Adrenal gland (tissue), 5 donors: ENCODE results near the gene CEP63.

Source experiments
- POLR2A ChIP-seq, 2 donors: fragments of 450-650 bp; IDR thresholded peaks; one replicate each; pipeline ENCODE4 v1.6.1; 2017; ENCODE audit warnings: antibody characterized with exemption in 2 of 2, mild to moderate bottlenecking in 2 of 2, moderate library complexity in 1 of 2
- TF ChIP-seq, protein P1 (sequence below), 6 experiments: fragments of 450-650 bp in 4 of 6; fragments of 200-600 bp in 2 of 6; sonication (generic) in 1 of 6; IDR thresholded peaks; 1 replicate in 5 of 6; 2 replicates in 1 of 6; pipeline versions ENCODE4 v1.5.1 to v1.8.0; 2016 to 2021; ENCODE audit warnings: antibody characterized with exemption in 6 of 6, mild to moderate bottlenecking in 2 of 6, moderate library complexity in 1 of 6
- donor health status: DM: no; HTN: no; CAD: no.

DNA sequence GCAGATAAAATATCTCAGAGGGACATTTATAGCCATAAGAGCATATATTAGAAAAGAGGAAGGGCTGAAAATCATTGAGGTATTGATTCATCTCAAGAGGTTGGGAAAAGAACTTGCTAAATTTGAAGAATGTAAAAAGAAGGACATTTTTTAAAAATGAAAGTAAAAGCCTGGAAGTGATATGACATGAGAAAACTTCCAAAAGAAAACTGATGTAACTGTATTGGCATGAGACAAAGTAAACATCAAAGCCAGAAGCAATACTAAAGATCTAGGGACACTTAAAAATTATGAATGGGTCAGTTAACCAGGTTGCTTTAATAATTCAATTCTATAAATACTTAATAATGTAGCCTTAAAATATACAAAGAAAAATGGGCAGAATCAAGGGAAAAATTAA lies 31.9 kb downstream of the CEP63 start:
- TF ChIP-seq POLR2A (IDR thresholded peaks at IDR 0.05) = no peak
- TF ChIP-seq, protein P1, sequence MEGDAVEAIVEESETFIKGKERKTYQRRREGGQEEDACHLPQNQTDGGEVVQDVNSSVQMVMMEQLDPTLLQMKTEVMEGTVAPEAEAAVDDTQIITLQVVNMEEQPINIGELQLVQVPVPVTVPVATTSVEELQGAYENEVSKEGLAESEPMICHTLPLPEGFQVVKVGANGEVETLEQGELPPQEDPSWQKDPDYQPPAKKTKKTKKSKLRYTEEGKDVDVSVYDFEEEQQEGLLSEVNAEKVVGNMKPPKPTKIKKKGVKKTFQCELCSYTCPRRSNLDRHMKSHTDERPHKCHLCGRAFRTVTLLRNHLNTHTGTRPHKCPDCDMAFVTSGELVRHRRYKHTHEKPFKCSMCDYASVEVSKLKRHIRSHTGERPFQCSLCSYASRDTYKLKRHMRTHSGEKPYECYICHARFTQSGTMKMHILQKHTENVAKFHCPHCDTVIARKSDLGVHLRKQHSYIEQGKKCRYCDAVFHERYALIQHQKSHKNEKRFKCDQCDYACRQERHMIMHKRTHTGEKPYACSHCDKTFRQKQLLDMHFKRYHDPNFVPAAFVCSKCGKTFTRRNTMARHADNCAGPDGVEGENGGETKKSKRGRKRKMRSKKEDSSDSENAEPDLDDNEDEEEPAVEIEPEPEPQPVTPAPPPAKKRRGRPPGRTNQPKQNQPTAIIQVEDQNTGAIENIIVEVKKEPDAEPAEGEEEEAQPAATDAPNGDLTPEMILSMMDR (IDR thresholded peaks at IDR 0.05) = no peak
